HG03066 (cell line): ENCODE data around the gene MTHFSD.

Experiments used
- ATAC-seq: cut with Tn5 transposase; IDR thresholded peaks from one replicate; pipeline ENCODE4 v1.9.1; 2021; ENCODE audit warnings: low read depth; ENCODE audit not compliant: unreplicated experiment

MTHFSD gene

GRCh38 chr16:86515777-86516622 lies 39.0 kb downstream of the MTHFSD start:
- ATAC-seq, result no peak

- ATAC-seq, result no peak
Observed at GRCh38 chr16:86515413-86515776, 39.6 kb downstream of the MTHFSD start.

GRCh38 chr16:86514481-86515376 lies 40.3 kb downstream of the MTHFSD start:
- ATAC-seq, result no peak

- ATAC-seq, result no peak
Observed at GRCh38 chr16:86513471-86514277, 41.4 kb downstream of the MTHFSD start.

- ATAC-seq, result no peak
Observed at GRCh38 chr16:86512860-86513470, 42.1 kb downstream of the MTHFSD start.

GRCh38 chr16:86512301-86512859 lies 42.7 kb downstream of the MTHFSD start:
- ATAC-seq, result no peak

GRCh38 chr16:86511317-86512161 lies 43.5 kb downstream of the MTHFSD start:
- ATAC-seq, result no peak

GRCh38 chr16:86510465-86511261 lies 44.4 kb downstream of the MTHFSD start, which contains the start of gene FOXF1:
TSS of gene FOXF1 (plus strand) at chr16:86510527. CDS start at chr16:86510570, 43 bp downstream.
- ATAC-seq, result no peak

- ATAC-seq, result no peak
Observed at GRCh38 chr16:86509759-86510464, 45.1 kb downstream of the MTHFSD start.

GRCh38 chr16:86508947-86509758 lies 45.9 kb downstream of the MTHFSD start:
- ATAC-seq, result no peak

GRCh38 chr16:86508028-86508946 lies 46.7 kb downstream of the MTHFSD start:
- ATAC-seq, result no peak

GRCh38 chr16:86507173-86508027 lies 47.6 kb downstream of the MTHFSD start:
- no peak for ATAC-seq

- ATAC-seq, result no peak
Observed at GRCh38 chr16:86505899-86506864, 48.9 kb downstream of the MTHFSD start.
